WTC11 (cell line): Measurements from ENCODE around the gene INPP4B. TPM values are rescaled to one million over a fixed set of nuclear protein-coding genes. Genes with fewer than 3 reads are reported as not detected.

ENCODE experiments used
- ATAC-seq: fragments of 200-7000 bp; cut with Tn5 transposase; 2 replicates; pipeline ENCODE4 v1.10.0; 2021; ENCODE audit warnings: mild to moderate bottlenecking, moderate library complexity
- CTCF ChIA-PET: fragments of 300-600 bp; sonication (Branson Sonifier 250); formaldehyde crosslinking; loops from one replicate; lab custom pipeline; 2021; ENCODE audit warnings: antibody characterized with exemption; lab: Charles Lee
- POLR2A ChIA-PET: fragments of 350-600 bp; sonication (Branson Sonifier 250); formaldehyde crosslinking; loops from one replicate; lab custom pipeline; 2021; ENCODE audit warnings: antibody characterized with exemption; lab: Charles Lee
- DNase-seq: peaks from one replicate; pipeline ENCODE4 v3.0.0; 2021; ENCODE audit warnings: low spot score
- H3K27ac Mint-ChIP-seq: 2 replicates; pipeline ENCODE4 v1.8.0; 2021; ENCODE audit warnings: mixed read lengths
- H3K27me3 Mint-ChIP-seq: 2 replicates; pipeline ENCODE4 v1.8.0; 2021; ENCODE audit warnings: low read depth, mild to moderate bottlenecking, moderate library complexity, mixed read lengths
- H3K36me3 Mint-ChIP-seq: 2 replicates; pipeline ENCODE4 v1.8.0; 2021; ENCODE audit warnings: mixed read lengths
- H3K4me1 Mint-ChIP-seq: 2 replicates; pipeline ENCODE4 v1.8.0; 2022; ENCODE audit warnings: mixed read lengths
- H3K4me3 Mint-ChIP-seq: 2 replicates; pipeline ENCODE4 v1.8.0; 2021; ENCODE audit warnings: mild to moderate bottlenecking, moderate library complexity, mixed read lengths
- H3K9me3 Mint-ChIP-seq: 2 replicates; pipeline ENCODE4 v1.8.0; 2021; ENCODE audit warnings: mixed read lengths
- ESRRA ChIP-seq: sonication (generic); formaldehyde crosslinking; IDR thresholded peaks from 2 replicates; pipeline ENCODE4 v1.8.1; 2022; ENCODE audit warnings: mild to moderate bottlenecking, missing genetic modification reagents, borderline replicate concordance
- FOXP1 ChIP-seq: sonication (generic); formaldehyde crosslinking; IDR thresholded peaks from 2 replicates; pipeline ENCODE4 v1.8.0; 2022; ENCODE audit warnings: missing genetic modification reagents, mild to moderate bottlenecking, moderate library complexity, borderline replicate concordance
- GABPB1 ChIP-seq: sonication (generic); formaldehyde crosslinking; IDR thresholded peaks from 2 replicates; pipeline ENCODE4 v1.8.1; 2023; ENCODE audit warnings: mild to moderate bottlenecking, missing genetic modification reagents
- HMGA2 ChIP-seq: fragments of 250-450 bp; sonication (Bioruptor Pico); IDR thresholded peaks from 2 replicates; pipeline ENCODE4 v1.4.0; 2021; ENCODE audit warnings: mild to moderate bottlenecking, moderate library complexity
- NR1H2 ChIP-seq: sonication (generic); formaldehyde crosslinking; IDR thresholded peaks from 2 replicates; pipeline ENCODE4 v1.9.0; 2021; ENCODE audit warnings: mild to moderate bottlenecking, moderate library complexity, missing genetic modification reagents
- NR2C2 ChIP-seq: sonication (generic); formaldehyde crosslinking; IDR thresholded peaks from 2 replicates; pipeline ENCODE4 v1.8.0; 2022; ENCODE audit warnings: mild to moderate bottlenecking, missing genetic modification reagents
- NR3C1 ChIP-seq: sonication (generic); formaldehyde crosslinking; conservative IDR thresholded peaks from 2 replicates; pipeline ENCODE4 v1.8.1; 2023; ENCODE audit warnings: low read depth, mild to moderate bottlenecking, missing genetic modification reagents
- OVOL2 ChIP-seq: fragments of 250-450 bp; sonication (Bioruptor Pico); IDR thresholded peaks from 2 replicates; pipeline ENCODE4 v1.9.0; 2021; ENCODE audit warnings: mild to moderate bottlenecking, borderline replicate concordance
- RELA ChIP-seq: sonication (generic); formaldehyde crosslinking; IDR thresholded peaks from 2 replicates; pipeline ENCODE4 v1.8.1; 2022; ENCODE audit warnings: missing genetic modification reagents, mild to moderate bottlenecking, borderline replicate concordance
- TCF7 ChIP-seq: sonication (generic); formaldehyde crosslinking; IDR thresholded peaks from 2 replicates; pipeline ENCODE4 v1.8.0; 2022; ENCODE audit warnings: mild to moderate bottlenecking, low read depth, missing genetic modification reagents, moderate library complexity
- TP53 ChIP-seq: sonication (generic); formaldehyde crosslinking; IDR thresholded peaks from 2 replicates; pipeline ENCODE4 v1.8.1; 2023; ENCODE audit warnings: mild to moderate bottlenecking, missing genetic modification reagents
- ZNF138 ChIP-seq: sonication (generic); formaldehyde crosslinking; conservative IDR thresholded peaks from 2 replicates; pipeline ENCODE4 v1.8.1; 2022; ENCODE audit warnings: mild to moderate bottlenecking, moderate library complexity, missing genetic modification reagents
- ZNF671 ChIP-seq: fragments of 250-450 bp; sonication (Bioruptor Pico); IDR thresholded peaks from 2 replicates; pipeline ENCODE4 v1.8.0; 2021; ENCODE audit warnings: mild to moderate bottlenecking
- total RNA-seq: library from RNA; stranded (reverse); gene quantifications from 3 replicates; pipeline ENCODE4 v1.2.3, GENCODE V29; 2021
- TF ChIP-seq, protein P1 (sequence below): sonication (generic); formaldehyde crosslinking; conservative IDR thresholded peaks from 2 replicates; pipeline ENCODE4 v1.8.1; 2022; ENCODE audit warnings: mild to moderate bottlenecking, missing genetic modification reagents
- TF ChIP-seq, protein P2 (sequence below): sonication (generic); formaldehyde crosslinking; IDR thresholded peaks from 2 replicates; pipeline ENCODE4 v1.8.1; 2023; ENCODE audit warnings: mild to moderate bottlenecking, missing genetic modification reagents, moderate library complexity
- TF ChIP-seq, protein P3 (sequence below): sonication (generic); formaldehyde crosslinking; IDR thresholded peaks from 2 replicates; pipeline ENCODE4 v1.8.1; 2022; ENCODE audit warnings: mild to moderate bottlenecking, missing genetic modification reagents, moderate library complexity, borderline replicate concordance
- TF ChIP-seq, protein P4 (sequence below): sonication (generic); formaldehyde crosslinking; IDR thresholded peaks from 2 replicates; pipeline ENCODE4 v1.8.1; 2023; ENCODE audit warnings: mild to moderate bottlenecking, missing genetic modification reagents, borderline replicate concordance
- TF ChIP-seq, protein P5 (sequence below): sonication (generic); formaldehyde crosslinking; conservative IDR thresholded peaks from 2 replicates; pipeline ENCODE4 v1.8.1; 2023; ENCODE audit warnings: mild to moderate bottlenecking, low read depth, missing genetic modification reagents, moderate library complexity
- TF ChIP-seq, protein P6 (sequence below): sonication (generic); formaldehyde crosslinking; IDR thresholded peaks from 2 replicates; pipeline ENCODE4 v1.8.1; 2023; ENCODE audit warnings: mild to moderate bottlenecking, missing genetic modification reagents

INPP4B gene
- total RNA-seq, 1 experiment from 2014 or later = 0.92 TPM

DNA sequence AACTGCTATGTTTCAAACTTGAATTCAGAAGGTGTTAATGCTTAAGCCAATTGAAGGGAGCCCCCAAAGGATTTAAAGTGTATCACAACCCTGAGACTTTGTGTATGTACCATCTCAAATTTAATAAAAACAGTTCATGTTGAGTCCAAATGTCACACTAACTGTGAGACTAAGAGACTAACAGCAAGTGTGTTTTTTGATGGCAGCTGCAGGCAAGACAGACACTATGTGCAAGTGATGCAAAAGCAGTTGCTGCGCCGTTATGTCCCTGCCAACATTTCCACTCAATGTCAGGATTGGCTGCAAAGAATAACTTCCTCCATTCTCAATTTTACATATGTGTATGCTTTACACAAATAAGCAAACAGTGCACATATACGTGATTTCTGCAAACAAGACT, 615.1 kb downstream of the INPP4B start:
- TF ChIP-seq ESRRA (CRISPR knock-in tag) (no peak), FOXP1 (CRISPR knock-in tag) (no peak)
- POLR2A ChIA-PET = no interaction called here
- Mint-ChIP-seq H3K9me3 (no peaks in the 10 kb centered on the region), H3K36me3 (no peaks in the 10 kb centered on the region), H3K27ac (no peak overlapping the region), H3K4me1 (no peaks in the 10 kb centered on the region), H3K4me3 (no peak overlapping the region), H3K27me3 (no peaks in the 10 kb centered on the region; the same call in 1 of the 2 replicates)
- DNase-seq = no peak
- ATAC-seq = no peak
- CTCF ChIA-PET = no interaction called here

DNA sequence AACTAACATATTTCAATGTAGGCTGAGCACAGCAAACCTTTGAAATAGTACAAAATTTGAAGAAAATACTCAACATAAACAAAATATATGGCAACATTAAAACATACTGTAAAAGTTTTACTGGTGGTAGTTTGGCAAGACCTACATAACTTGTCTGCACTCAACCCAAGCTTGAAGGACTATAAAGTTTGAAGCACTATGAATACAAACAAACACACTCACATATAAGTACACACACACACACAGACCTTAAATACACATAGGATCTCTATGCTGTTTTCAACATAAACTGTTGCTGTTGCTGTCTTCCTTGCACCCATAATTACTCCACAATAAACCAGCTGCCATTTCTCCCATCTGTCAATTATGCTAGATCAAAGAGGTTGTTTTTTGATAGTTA, 620.1 kb downstream of the INPP4B start:
- CTCF ChIA-PET = no interaction called here
- ATAC-seq = no peak

DNA sequence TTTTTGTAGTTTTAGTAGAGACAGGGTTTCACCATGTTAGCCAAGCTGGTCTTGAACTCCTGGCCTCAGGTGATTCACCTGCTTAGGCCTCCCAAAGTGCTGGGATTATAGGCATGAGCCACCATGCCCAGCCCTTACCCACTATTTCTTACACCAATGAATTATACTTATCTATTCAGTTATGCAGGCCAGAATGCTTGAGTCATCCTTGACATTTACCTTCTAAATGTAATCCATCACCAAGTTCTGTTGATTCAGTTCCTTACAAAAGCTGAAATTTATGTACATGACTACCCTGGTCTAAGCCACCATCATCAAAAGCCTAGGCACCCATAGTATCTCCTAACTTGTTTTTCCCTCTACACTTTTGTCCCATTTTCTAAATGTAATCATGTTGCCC, 624.0 kb downstream of the INPP4B start:
- Mint-ChIP-seq H3K27ac (no peak overlapping the region), H3K36me3 (no peaks in the 10 kb centered on the region), H3K4me3 (no peak overlapping the region), H3K4me1 (peaks cover 10% of the 10 kb centered on the region), H3K9me3 (no peaks in the 10 kb centered on the region), H3K27me3 (no peaks in the 10 kb centered on the region)
- DNase-seq = no peak
- no peak for ATAC-seq
- POLR2A ChIA-PET = no interaction called here
- CTCF ChIA-PET = no interaction called here
- TF ChIP-seq HMGA2 (CRISPR knock-in tag) = no peak
- TF ChIP-seq TCF7 (CRISPR knock-in tag) = no peak
- TF ChIP-seq GABPB1 (CRISPR knock-in tag) = no peak
- TF ChIP-seq NR3C1 = no peak
- TF ChIP-seq ZNF671 = no peak
- TF ChIP-seq TP53 = no peak

More for the DNA sequence above, 620.1 kb downstream of the INPP4B start:
- Mint-ChIP-seq H3K36me3 (no peaks in the 10 kb centered on the region), H3K4me3 (no peak overlapping the region), H3K9me3 (no peaks in the 10 kb centered on the region), H3K27me3 (no peaks in the 10 kb centered on the region), H3K4me1 (peaks cover 8% of the 10 kb centered on the region), H3K27ac (no peak overlapping the region)
- TF ChIP-seq NR1H2 (CRISPR knock-in tag) = no peak
- no peak for TF ChIP-seq OVOL2 (CRISPR knock-in tag)
- POLR2A ChIA-PET = no interaction called here
- no peak for DNase-seq

DNA sequence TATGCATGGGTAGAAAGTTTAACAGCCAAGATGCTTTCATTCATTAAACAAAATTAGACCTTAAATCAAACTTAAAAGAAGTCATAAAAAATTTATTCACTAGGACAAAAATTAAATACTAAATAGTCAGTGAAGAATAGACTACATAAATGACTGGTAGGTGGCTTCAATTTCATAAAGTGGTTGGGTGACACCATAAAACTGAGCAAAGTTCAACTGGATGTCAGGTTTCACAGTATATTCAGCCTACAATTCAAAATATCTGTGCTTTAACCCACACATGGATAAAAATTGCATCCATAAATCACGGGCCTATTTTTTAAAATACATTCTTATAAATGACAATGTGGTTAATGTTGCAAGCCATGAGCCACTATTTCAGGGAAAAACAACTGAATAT, 627.4 kb downstream of the INPP4B start:
- ATAC-seq (no peak), DNase-seq (no peak)
- POLR2A ChIA-PET = no interaction called here
- H3K36me3 Mint-ChIP-seq = no peaks in the 10 kb centered on the region; the same call in 1 of the 2 replicates
- no peaks in the 10 kb centered on the region for H3K27me3 Mint-ChIP-seq
- peaks cover 8% of the 10 kb centered on the region for H3K4me1 Mint-ChIP-seq
- peaks cover 21% of the 10 kb centered on the region for H3K9me3 Mint-ChIP-seq
- H3K27ac Mint-ChIP-seq = no peak overlapping the region
- H3K4me3 Mint-ChIP-seq = no peak overlapping the region
- CTCF ChIA-PET = no interaction called here
- TF ChIP-seq, protein P1, sequence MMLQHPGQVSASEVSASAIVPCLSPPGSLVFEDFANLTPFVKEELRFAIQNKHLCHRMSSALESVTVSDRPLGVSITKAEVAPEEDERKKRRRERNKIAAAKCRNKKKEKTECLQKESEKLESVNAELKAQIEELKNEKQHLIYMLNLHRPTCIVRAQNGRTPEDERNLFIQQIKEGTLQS = no peak
- TF ChIP-seq, protein P2, sequence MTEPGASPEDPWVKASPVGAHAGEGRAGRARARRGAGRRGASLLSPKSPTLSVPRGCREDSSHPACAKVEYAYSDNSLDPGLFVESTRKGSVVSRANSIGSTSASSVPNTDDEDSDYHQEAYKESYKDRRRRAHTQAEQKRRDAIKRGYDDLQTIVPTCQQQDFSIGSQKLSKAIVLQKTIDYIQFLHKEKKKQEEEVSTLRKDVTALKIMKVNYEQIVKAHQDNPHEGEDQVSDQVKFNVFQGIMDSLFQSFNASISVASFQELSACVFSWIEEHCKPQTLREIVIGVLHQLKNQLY (CRISPR knock-in tag) = no peak
- TF ChIP-seq ZNF138 (no peak), NR2C2 (CRISPR knock-in tag) (no peak), RELA (CRISPR knock-in tag) (no peak)
- TF ChIP-seq, protein P3, sequence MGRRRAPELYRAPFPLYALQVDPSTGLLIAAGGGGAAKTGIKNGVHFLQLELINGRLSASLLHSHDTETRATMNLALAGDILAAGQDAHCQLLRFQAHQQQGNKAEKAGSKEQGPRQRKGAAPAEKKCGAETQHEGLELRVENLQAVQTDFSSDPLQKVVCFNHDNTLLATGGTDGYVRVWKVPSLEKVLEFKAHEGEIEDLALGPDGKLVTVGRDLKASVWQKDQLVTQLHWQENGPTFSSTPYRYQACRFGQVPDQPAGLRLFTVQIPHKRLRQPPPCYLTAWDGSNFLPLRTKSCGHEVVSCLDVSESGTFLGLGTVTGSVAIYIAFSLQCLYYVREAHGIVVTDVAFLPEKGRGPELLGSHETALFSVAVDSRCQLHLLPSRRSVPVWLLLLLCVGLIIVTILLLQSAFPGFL (CRISPR knock-in tag) = no peak
- TF ChIP-seq, protein P4, sequence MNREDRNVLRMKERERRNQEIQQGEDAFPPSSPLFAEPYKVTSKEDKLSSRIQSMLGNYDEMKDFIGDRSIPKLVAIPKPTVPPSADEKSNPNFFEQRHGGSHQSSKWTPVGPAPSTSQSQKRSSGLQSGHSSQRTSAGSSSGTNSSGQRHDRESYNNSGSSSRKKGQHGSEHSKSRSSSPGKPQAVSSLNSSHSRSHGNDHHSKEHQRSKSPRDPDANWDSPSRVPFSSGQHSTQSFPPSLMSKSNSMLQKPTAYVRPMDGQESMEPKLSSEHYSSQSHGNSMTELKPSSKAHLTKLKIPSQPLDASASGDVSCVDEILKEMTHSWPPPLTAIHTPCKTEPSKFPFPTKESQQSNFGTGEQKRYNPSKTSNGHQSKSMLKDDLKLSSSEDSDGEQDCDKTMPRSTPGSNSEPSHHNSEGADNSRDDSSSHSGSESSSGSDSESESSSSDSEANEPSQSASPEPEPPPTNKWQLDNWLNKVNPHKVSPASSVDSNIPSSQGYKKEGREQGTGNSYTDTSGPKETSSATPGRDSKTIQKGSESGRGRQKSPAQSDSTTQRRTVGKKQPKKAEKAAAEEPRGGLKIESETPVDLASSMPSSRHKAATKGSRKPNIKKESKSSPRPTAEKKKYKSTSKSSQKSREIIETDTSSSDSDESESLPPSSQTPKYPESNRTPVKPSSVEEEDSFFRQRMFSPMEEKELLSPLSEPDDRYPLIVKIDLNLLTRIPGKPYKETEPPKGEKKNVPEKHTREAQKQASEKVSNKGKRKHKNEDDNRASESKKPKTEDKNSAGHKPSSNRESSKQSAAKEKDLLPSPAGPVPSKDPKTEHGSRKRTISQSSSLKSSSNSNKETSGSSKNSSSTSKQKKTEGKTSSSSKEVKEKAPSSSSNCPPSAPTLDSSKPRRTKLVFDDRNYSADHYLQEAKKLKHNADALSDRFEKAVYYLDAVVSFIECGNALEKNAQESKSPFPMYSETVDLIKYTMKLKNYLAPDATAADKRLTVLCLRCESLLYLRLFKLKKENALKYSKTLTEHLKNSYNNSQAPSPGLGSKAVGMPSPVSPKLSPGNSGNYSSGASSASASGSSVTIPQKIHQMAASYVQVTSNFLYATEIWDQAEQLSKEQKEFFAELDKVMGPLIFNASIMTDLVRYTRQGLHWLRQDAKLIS (CRISPR knock-in tag) = no peak
- TF ChIP-seq, protein P5, sequence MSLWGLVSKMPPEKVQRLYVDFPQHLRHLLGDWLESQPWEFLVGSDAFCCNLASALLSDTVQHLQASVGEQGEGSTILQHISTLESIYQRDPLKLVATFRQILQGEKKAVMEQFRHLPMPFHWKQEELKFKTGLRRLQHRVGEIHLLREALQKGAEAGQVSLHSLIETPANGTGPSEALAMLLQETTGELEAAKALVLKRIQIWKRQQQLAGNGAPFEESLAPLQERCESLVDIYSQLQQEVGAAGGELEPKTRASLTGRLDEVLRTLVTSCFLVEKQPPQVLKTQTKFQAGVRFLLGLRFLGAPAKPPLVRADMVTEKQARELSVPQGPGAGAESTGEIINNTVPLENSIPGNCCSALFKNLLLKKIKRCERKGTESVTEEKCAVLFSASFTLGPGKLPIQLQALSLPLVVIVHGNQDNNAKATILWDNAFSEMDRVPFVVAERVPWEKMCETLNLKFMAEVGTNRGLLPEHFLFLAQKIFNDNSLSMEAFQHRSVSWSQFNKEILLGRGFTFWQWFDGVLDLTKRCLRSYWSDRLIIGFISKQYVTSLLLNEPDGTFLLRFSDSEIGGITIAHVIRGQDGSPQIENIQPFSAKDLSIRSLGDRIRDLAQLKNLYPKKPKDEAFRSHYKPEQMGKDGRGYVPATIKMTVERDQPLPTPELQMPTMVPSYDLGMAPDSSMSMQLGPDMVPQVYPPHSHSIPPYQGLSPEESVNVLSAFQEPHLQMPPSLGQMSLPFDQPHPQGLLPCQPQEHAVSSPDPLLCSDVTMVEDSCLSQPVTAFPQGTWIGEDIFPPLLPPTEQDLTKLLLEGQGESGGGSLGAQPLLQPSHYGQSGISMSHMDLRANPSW (CRISPR knock-in tag) = no peak
- TF ChIP-seq, protein P6, sequence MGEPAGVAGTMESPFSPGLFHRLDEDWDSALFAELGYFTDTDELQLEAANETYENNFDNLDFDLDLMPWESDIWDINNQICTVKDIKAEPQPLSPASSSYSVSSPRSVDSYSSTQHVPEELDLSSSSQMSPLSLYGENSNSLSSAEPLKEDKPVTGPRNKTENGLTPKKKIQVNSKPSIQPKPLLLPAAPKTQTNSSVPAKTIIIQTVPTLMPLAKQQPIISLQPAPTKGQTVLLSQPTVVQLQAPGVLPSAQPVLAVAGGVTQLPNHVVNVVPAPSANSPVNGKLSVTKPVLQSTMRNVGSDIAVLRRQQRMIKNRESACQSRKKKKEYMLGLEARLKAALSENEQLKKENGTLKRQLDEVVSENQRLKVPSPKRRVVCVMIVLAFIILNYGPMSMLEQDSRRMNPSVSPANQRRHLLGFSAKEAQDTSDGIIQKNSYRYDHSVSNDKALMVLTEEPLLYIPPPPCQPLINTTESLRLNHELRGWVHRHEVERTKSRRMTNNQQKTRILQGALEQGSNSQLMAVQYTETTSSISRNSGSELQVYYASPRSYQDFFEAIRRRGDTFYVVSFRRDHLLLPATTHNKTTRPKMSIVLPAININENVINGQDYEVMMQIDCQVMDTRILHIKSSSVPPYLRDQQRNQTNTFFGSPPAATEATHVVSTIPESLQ = no peak
